Measurements from ENCODE around the gene GNAO1. TPM values are rescaled to one million over a fixed set of nuclear protein-coding genes. Genes with fewer than 3 reads are reported as not detected.

GNAO1 gene
- total RNA-seq, 1 experiment from 2014 or later = 3.7 TPM

DNA sequence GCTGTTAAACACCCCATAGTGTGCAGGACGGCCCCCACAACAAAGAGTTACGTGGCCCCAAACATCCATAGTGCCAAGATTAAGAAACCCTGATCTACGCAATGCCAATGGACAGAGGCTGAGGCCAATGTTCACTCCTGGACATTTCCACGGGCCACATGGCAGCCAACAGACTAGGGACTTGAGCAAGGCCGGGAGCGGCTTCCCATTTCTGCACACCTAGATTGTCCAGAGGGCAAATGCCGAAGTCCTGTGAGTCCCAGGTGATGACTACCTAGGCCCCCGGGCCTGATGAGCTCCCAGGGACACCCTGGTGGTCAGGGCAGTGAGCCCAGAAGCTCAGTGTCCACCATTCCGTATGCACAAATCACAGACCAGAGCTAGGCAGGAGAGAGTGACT is 138.6 kb downstream of the GNAO1 start:
- no peak for DNase-seq (ENCODE audit: low read depth, low spot score)
- in situ Hi-C loops (cut with HindIII; ENCODE audit: low pct_unique_long_range_greater_than_20kb, low sequenced_read_pairs) = no loop called here

DNA sequence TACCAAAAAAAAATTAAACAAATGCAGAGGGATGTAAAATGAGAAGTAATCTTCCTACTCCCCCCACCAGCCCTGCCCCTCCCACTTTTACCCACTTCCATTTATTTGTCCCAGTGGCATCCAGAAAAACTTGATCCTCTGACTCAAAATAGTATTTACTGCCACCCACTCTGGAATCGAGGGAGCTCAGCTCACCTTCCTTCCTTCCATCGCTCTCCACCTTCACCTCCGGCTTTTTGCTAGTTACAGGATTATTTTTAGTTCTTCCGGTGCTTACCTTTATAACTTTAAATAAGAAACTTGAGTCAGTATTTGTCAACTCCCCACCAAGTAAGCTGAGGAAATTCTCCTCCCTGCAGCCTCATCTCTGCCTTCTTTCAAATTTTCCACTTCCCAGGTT is 139.2 kb downstream of the GNAO1 start:
- no peak for DNase-seq (ENCODE audit: low read depth, low spot score)
- in situ Hi-C loops (cut with HindIII; ENCODE audit: low pct_unique_long_range_greater_than_20kb, low sequenced_read_pairs) = no loop called here

DNA sequence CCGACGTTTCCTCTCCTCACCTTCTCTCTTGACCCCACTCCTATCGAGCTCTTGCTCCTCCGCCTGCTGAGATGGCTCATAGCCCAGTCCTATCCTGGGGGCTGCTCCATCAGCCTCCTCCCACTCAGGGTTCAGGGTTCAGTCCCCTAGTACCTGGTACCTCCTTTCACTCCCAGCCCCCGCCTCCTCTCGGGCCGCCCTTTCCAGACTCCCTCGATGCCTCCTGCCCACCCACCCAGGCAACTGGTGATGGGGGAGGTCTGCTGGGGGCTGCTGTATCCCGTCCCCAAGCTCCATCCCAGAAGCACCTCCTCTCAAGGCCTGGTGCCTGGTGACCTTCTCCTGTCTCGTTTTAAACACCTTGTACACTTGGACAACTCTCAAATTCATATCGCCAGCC is 140.1 kb downstream of the GNAO1 start:
- in situ Hi-C loops (cut with HindIII; ENCODE audit: low pct_unique_long_range_greater_than_20kb, low sequenced_read_pairs) = no loop called here
- no peak for DNase-seq (ENCODE audit: low read depth, low spot score)

- in situ Hi-C loops (cut with HindIII; ENCODE audit: low pct_unique_long_range_greater_than_20kb, low sequenced_read_pairs) = no loop called here
- DNase-seq (ENCODE audit: low read depth, low spot score) = no peak
Observed at GRCh38 chr16:56331915-56332314, 140.6 kb downstream of the GNAO1 start.

DNA sequence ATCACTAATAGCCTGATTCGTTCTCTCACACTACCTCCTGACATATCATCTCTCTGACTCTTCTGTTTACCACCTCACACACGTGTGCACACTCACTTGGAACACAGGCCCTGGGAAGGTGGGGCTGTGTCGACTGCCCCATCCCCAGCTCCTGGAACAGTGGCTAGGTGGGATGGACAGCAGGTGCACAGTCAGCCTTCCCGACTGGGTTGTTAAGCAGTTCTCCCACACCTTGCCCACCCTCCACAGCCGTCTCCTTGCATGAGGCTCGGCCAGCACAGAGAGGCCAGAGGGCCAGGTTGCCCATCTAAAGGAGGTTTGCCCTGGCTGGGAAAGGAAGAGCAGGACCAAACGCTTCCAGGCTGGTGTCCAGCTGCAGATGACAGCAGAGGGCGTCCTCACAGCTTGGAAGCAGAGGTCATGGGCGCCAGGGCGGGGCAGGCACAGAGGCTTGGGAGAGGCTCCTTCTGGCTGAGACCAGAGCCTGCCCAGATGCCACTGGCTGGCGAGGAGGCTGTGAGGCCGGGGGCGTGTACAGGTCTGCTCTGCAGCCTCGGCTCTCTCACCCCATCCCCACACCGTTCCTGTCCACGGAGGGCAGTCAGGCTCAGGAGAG is 141.3 kb downstream of the GNAO1 start:
- in situ Hi-C loops (cut with HindIII; ENCODE audit: low pct_unique_long_range_greater_than_20kb, low sequenced_read_pairs) = no loop called here
- peak; percentile 82 for DNase-seq (ENCODE audit: low read depth, low spot score)

- DNase-seq (ENCODE audit: low read depth, low spot score) = no peak
- in situ Hi-C loops (cut with HindIII; ENCODE audit: low pct_unique_long_range_greater_than_20kb, low sequenced_read_pairs) = no loop called here
Observed at GRCh38 chr16:56334761-56335160, 143.5 kb downstream of the GNAO1 start.

DNA sequence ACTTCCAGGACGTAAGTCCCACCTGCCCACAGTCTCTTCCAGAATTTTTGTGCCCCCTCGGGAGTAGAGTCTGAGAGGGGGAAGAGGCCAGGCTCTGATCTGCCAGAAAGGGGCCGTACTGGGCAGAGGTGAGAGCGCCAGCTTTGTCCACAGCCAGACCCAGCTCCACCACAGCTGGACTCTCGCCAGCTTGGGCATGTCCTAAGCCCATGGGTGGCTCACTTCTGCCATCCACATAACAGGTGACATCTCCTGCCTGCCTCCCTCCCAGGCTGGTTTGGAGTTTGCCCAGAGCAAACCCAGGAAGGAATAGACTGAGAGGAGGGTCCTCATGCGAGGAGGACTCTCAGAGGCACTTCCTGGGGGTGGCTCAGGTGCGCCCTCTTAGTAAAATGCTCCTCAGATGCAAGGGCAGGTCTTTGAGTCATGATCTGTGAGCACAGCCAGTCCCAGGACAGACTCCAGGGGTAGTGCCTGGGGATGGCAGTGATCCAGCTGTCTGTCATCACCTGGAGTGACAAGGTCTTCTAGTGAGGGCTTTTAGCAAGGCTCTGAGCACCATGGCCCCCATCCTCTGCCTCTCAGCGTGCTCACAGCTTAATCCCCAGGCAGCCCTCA is 144.9 kb downstream of the GNAO1 start:
- no peak for DNase-seq (ENCODE audit: low read depth, low spot score)
- in situ Hi-C loops (cut with HindIII; ENCODE audit: low pct_unique_long_range_greater_than_20kb, low sequenced_read_pairs) = no loop called here

DNA sequence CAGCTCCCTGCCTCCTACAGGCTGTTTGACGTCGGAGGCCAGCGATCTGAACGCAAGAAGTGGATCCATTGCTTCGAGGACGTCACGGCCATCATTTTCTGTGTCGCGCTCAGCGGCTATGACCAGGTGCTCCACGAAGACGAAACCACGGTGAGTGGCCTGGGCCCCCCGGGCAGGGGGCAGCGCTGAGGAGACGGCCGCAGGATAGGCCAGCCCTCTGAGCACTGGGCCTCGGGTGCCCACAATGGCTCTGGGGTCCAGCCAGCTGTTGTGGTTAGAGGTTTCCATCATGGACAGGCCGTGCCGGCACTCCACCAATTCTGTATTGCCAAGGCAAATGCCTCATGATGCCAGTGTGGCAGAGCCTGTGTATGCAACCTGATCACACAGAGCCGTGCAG is 145.4 kb downstream of the GNAO1 start:
- no peak for DNase-seq (ENCODE audit: low read depth, low spot score)
- in situ Hi-C loops (cut with HindIII; ENCODE audit: low pct_unique_long_range_greater_than_20kb, low sequenced_read_pairs) = no loop called here

GRCh38 chr16:56337131-56337857 is 146.0 kb downstream of the GNAO1 start:
- no peak for DNase-seq (ENCODE audit: low read depth, low spot score)
- in situ Hi-C loops (cut with HindIII; ENCODE audit: low pct_unique_long_range_greater_than_20kb, low sequenced_read_pairs) = no loop called here

GRCh38 chr16:56337858-56338325 is 146.6 kb downstream of the GNAO1 start:
- in situ Hi-C loops (cut with HindIII; ENCODE audit: low pct_unique_long_range_greater_than_20kb, low sequenced_read_pairs) = no loop called here
- no peak for DNase-seq (ENCODE audit: low read depth, low spot score)

GRCh38 chr16:56338566-56339318 is 147.5 kb downstream of the GNAO1 start:
- DNase-seq (ENCODE audit: low read depth, low spot score) = no peak
- in situ Hi-C loops (cut with HindIII; ENCODE audit: low pct_unique_long_range_greater_than_20kb, low sequenced_read_pairs) = no loop called here

DNA sequence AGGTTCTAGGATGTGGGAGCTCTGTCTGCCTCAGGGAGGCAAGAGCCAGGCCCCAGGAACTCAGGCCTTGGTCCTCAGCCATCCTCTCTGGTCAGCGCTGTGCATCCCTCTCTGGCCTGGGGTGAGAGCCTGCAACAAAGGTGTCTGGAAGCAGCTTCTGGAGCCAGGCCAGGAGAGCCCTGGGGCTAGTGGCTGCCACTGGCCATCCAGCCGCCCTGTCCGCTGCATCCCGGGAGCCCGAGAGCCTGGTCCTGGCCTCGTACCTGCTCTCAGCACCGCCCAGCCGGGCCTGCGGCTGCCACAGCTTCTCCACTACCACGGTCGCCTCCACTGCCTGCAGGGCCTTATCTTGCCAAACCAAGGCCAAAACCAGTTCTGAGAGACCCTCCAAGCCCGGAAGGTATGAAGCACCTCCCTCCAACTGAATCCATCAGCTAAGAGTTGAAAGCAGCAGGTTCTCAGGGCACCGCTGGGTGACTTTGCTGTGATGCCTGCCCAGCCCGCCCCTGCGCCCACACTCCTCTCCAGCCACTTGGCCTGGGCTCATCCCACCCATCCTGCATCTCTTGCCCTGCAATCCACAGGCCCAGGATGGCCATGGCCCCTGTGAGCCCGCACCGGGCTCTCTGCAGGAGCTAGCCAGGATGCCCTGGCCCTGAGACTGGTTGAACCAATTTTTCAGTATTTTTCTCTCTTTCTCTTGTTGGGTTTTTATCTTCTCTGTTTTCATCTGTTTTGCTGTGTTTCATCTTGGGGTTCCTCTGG is 148.3 kb downstream of the GNAO1 start:
- no peak for DNase-seq (ENCODE audit: low read depth, low spot score)
- in situ Hi-C loops (cut with HindIII; ENCODE audit: low pct_unique_long_range_greater_than_20kb, low sequenced_read_pairs) = no loop called here

- DNase-seq (ENCODE audit: low read depth, low spot score) = no peak
- in situ Hi-C loops (cut with HindIII; ENCODE audit: low pct_unique_long_range_greater_than_20kb, low sequenced_read_pairs) = no loop called here
Observed at GRCh38 chr16:56340416-56340815, 149.1 kb downstream of the GNAO1 start.

DNA sequence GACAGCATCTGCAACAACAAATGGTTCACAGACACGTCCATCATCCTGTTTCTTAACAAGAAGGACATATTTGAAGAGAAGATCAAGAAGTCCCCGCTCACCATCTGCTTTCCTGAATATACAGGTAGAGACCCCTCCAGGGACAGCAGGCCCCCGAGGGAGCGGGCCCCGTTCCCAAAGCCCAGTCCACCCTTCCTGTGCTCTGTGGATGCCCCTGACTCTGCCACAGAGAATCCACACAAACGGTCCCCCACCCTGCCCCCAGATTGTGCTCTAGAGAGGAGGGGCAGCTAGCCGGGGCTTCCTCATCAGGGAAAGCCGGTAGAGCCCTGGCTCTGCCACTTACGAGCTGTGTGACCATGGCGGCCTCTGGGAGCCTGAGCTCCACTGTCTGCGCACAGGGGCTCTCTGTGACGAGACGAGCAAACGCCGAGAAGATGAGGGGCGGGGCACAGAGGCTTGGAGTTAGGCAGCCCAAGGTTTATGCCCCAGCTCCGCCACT is 149.6 kb downstream of the GNAO1 start:
- no peak for DNase-seq (ENCODE audit: low read depth, low spot score)
- in situ Hi-C loops (cut with HindIII; ENCODE audit: low pct_unique_long_range_greater_than_20kb, low sequenced_read_pairs) = no loop called here

GRCh38 chr16:56341656-56342399 is 150.5 kb downstream of the GNAO1 start:
- no peak for DNase-seq (ENCODE audit: low read depth, low spot score)
- in situ Hi-C loops (cut with HindIII; ENCODE audit: low pct_unique_long_range_greater_than_20kb, low sequenced_read_pairs) = no loop called here

DNA sequence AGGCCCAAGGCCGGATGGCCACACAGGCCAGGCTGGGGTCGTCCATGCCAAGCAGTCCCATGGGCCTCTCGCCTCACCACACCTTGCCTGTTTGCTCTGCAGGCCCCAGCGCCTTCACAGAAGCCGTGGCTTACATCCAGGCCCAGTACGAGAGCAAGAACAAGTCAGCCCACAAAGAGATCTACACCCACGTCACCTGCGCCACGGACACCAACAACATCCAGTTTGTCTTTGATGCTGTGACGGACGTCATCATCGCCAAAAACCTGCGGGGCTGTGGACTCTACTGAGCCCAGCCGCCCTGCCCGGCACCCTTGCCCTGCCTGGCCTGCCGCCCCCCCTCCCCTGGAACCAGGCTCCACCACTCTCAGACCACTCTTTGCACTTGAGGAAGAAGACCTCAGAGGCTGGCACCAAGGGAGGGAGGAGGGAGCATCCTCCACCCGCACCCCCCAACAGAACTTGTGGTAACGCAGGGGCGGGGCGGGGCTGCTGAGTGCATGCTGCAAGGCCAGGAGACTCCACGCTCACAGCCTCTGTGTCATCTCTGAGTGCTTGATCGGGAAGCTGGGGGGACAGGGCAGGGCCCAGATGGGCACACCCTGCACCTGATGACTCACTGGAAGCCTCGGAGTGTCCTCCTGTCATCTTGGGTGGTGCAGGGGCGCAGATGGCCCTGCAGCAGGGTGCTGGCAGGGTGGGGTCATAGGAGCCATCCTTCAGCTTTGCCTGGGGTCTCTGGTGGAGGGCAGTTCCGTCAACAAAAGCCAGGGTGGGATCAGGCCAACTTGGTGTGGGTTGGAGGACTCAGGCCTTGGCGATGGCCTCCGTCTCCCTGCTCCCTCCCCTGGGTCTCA is 152.6 kb downstream of the GNAO1 start:
- DNase-seq (ENCODE audit: low read depth, low spot score) = no peak
- in situ Hi-C loops (cut with HindIII; ENCODE audit: low pct_unique_long_range_greater_than_20kb, low sequenced_read_pairs) = no loop called here
